Activated CD4-positive, CD25-positive, alpha-beta regulatory T cell treated with anti-CD3 and anti-CD28 coated beads, Interleukin-2, amount 50 U/mL, for 72 hours (primary cell): Measurements from ENCODE around the gene SPRED2.

Experiments used
- DNase-seq: peaks from one replicate; pipeline ENCODE4 v3.0.0; 2021

The SPRED2 gene

GRCh38 chr2:65299246-65299645 is 133.2 kb downstream of the SPRED2 start:
- DNase-seq: peak; percentile 70

GRCh38 chr2:65298089-65298488 is 134.3 kb downstream of the SPRED2 start:
- DNase-seq: no peak

- DNase-seq: no peak
These were observed 134.9 kb downstream of the SPRED2 start for GRCh38 chr2:65297544-65297943.

- no peak for DNase-seq
These were observed 135.4 kb downstream of the SPRED2 start for GRCh38 chr2:65296971-65297370.

GRCh38 chr2:65294701-65295100 is 137.7 kb downstream of the SPRED2 start:
- no peak for DNase-seq

GRCh38 chr2:65294136-65294535 is 138.3 kb downstream of the SPRED2 start:
- DNase-seq: no peak

- DNase-seq: no peak
These were observed 139.0 kb downstream of the SPRED2 start for GRCh38 chr2:65293376-65293775.

GRCh38 chr2:65292461-65293011 is 139.9 kb downstream of the SPRED2 start:
- no peak for DNase-seq

- DNase-seq: no peak
These were observed 140.3 kb downstream of the SPRED2 start for GRCh38 chr2:65292106-65292400.

- no peak for DNase-seq
These were observed 140.9 kb downstream of the SPRED2 start for GRCh38 chr2:65291216-65292105.

GRCh38 chr2:65287364-65287763 is 145.0 kb downstream of the SPRED2 start:
- DNase-seq: no peak

GRCh38 chr2:65282477-65283053 is 149.8 kb downstream of the SPRED2 start:
- no peak for DNase-seq

- DNase-seq: no peak
These were observed 150.6 kb downstream of the SPRED2 start for GRCh38 chr2:65281627-65282351.

GRCh38 chr2:65279756-65280155 is 152.6 kb downstream of the SPRED2 start:
- DNase-seq: no peak

- DNase-seq: no peak
These were observed 153.8 kb downstream of the SPRED2 start for GRCh38 chr2:65278531-65278981.

- no peak for DNase-seq
These were observed 154.5 kb downstream of the SPRED2 start for GRCh38 chr2:65277791-65278483.

GRCh38 chr2:65277118-65277517 is 155.3 kb downstream of the SPRED2 start:
- DNase-seq: no peak

- DNase-seq: no peak
These were observed 155.8 kb downstream of the SPRED2 start for GRCh38 chr2:65276609-65277008.

GRCh38 chr2:65275141-65275915 is 157.1 kb downstream of the SPRED2 start:
- DNase-seq: no peak

- DNase-seq: no peak
These were observed 159.1 kb downstream of the SPRED2 start for GRCh38 chr2:65273344-65273743.

GRCh38 chr2:65268957-65269356 is 163.4 kb downstream of the SPRED2 start:
- DNase-seq: no peak

GRCh38 chr2:65267008-65267407 is 165.4 kb downstream of the SPRED2 start:
- no peak for DNase-seq
